Keratinocyte (primary cell): Measurements from ENCODE around the gene CCDC34. TPM values are rescaled to one million over a fixed set of nuclear protein-coding genes. Genes with fewer than 3 reads are reported as not detected.

ENCODE experiments used
- DNase-seq: peaks from one replicate; pipeline ENCODE4 v3.0.0-alpha.2; 2011; ENCODE audit warnings: low read depth, missing footprints, low spot score
- FAIRE-seq: peaks from 2 replicates; lab custom pipeline; 2011; peaks lifted over from hg19 to GRCh38; lab: Jason Lieb, UNC
- H2AFZ ChIP-seq: 2 replicates; pipeline ENCODE4 v1.6.0; 2012; ENCODE audit warnings: low read length, control low read depth, inconsistent platforms; ENCODE audit not compliant: control insufficient read depth
- H3K27ac ChIP-seq: 2 replicates; pipeline ENCODE4 v1.5.1; 2011; ENCODE audit warnings: low read length; ENCODE audit not compliant: control insufficient read depth, insufficient read depth
- H3K27me3 ChIP-seq: 3 replicates; pipeline ENCODE4 v1.6.0; 2011; ENCODE audit warnings: low read length; ENCODE audit not compliant: control insufficient read depth, insufficient read depth; ENCODE audit errors: extremely low read depth
- H3K36me3 ChIP-seq, 2 experiments: 2 replicates in 1 of 2; 3 replicates in 1 of 2; pipeline ENCODE4 v1.5.1; 2011; ENCODE audit warnings: low read length in 2 of 2, mild to moderate bottlenecking in 1 of 2; ENCODE audit not compliant: control insufficient read depth in 2 of 2, insufficient read depth in 2 of 2; ENCODE audit errors: extremely low read depth in 1 of 2
- H3K4me1 ChIP-seq: 3 replicates; pipeline ENCODE4 v1.5.1; 2011; ENCODE audit warnings: low read length; ENCODE audit not compliant: control insufficient read depth, insufficient read depth; ENCODE audit errors: extremely low read depth
- H3K4me2 ChIP-seq: 3 replicates; pipeline ENCODE4 v1.6.0; 2011; ENCODE audit warnings: low read depth, low read length; ENCODE audit not compliant: control insufficient read depth, insufficient read depth; ENCODE audit errors: extremely low read depth
- H3K4me3 ChIP-seq, 3 experiments: fragments of 200-600 bp in 1 of 3; sonication (generic) in 1 of 3; 2 replicates in 2 of 3; 3 replicates in 1 of 3; pipeline ENCODE4 v1.5.1; 2011 to 2016; ENCODE audit warnings: low read length in 3 of 3, mild to moderate bottlenecking in 3 of 3, control low read depth in 2 of 3, inconsistent platforms in 1 of 3, low read depth in 1 of 3, mixed read lengths in 1 of 3, mixed run types in 1 of 3, moderate library complexity in 1 of 3; ENCODE audit not compliant: control insufficient read depth in 2 of 3, insufficient read depth in 2 of 3; ENCODE audit errors: extremely low read depth in 1 of 3
- H3K79me2 ChIP-seq: 2 replicates; pipeline ENCODE4 v1.6.0; 2012; ENCODE audit warnings: low read length; ENCODE audit not compliant: control insufficient read depth, insufficient read depth
- H3K9ac ChIP-seq: 3 replicates; pipeline ENCODE4 v1.6.0; 2011; ENCODE audit warnings: low read length; ENCODE audit not compliant: control insufficient read depth, insufficient read depth; ENCODE audit errors: extremely low read depth
- H3K9me1 ChIP-seq: 3 replicates; pipeline ENCODE4 v1.6.0; 2011; ENCODE audit warnings: low read length; ENCODE audit not compliant: control insufficient read depth, insufficient read depth; ENCODE audit errors: extremely low read depth
- H3K9me3 ChIP-seq: 2 replicates; pipeline ENCODE4 v1.5.1; 2012; ENCODE audit warnings: low read depth, low read length; ENCODE audit not compliant: control insufficient read depth
- H4K20me1 ChIP-seq: 3 replicates; pipeline ENCODE4 v1.6.0; 2011; ENCODE audit warnings: low read length; ENCODE audit not compliant: control insufficient read depth, insufficient read depth; ENCODE audit errors: extremely low read depth
- EZH2 ChIP-seq: IDR thresholded peaks from one replicate; pipeline ENCODE4 v1.6.1; 2012; ENCODE audit warnings: inconsistent platforms, mild to moderate bottlenecking, low read length, moderate library complexity
- dilution Hi-C: fragments of 300-500 bp; cut with MboI; formaldehyde crosslinking; loops from one replicate; pipeline ENCODE4 v1.7.0; 2020; ENCODE audit warnings: low sequenced_read_pairs; ENCODE audit not compliant: extremely low pct_ligation_motif_present
- polyA plus RNA-seq, 5 experiments: library from polyadenylated mRNA; depleted of rRNA in 3 of 5; stranded (reverse) in 3 of 5; stranded (forward) in 1 of 5; unstranded in 1 of 5; fragments of >200 nt; gene quantifications; 1 replicate in 1 of 5; 2 replicates in 3 of 5; 3 replicates in 1 of 5; pipeline versions ENCODE4 v1.2.1 to v1.2.3, GENCODE V29; 2011 to 2012; ENCODE audit warnings: missing spikeins in 2 of 5, low read depth in 1 of 5, low replicate concordance in 1 of 5
- TF ChIP-seq, protein P1 (sequence below), 3 experiments: IDR thresholded peaks in 1 of 3; conservative IDR thresholded peaks in 1 of 3; optimal IDR thresholded peaks in 1 of 3; 2 replicates in 2 of 3; 3 replicates in 1 of 3; pipeline versions ENCODE3 to v1.5.1; 2011; ENCODE audit warnings: low read length in 3 of 3, mild to moderate bottlenecking in 3 of 3, moderate library complexity in 2 of 3, control low read depth in 1 of 3, inconsistent platforms in 1 of 3; ENCODE audit not compliant: insufficient read depth in 2 of 3; ENCODE audit errors: extremely low read depth in 1 of 3

CCDC34 gene
- polyA plus RNA-seq, 1 donor (not counting 4 experiments of a cell fraction or from before 2014, with no cell fraction given): 4.2 TPM

DNA sequence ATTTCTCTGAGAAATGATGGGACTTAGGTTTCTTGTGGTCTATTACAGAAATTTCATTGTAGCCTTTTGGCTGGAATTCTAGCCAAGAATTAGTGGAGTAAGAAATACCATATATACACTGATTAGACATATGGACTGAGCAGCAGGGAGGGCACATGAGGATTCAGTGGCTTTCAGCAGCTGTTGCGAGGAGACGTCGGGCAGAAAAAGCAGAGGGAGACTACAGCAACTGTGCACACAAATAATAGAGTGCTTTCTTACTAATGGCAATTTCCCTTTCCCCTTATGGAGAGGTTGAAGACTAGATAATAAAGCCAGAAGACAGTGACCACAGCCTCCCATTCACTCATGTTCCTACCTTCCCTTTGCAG lies 35.4 kb upstream of the CCDC34 start:
- H4K20me1 ChIP-seq: no peaks in the 10 kb centered on the region
- no peaks in the 10 kb centered on the region for H3K27me3 ChIP-seq
- peaks cover 62% of the 10 kb centered on the region for H3K4me1 ChIP-seq
- H3K36me3 ChIP-seq: peaks cover 0 to 3% of the 10 kb centered on the region in 2 experiments
- no peak overlapping the region for H2AFZ ChIP-seq
- H3K9ac ChIP-seq: no peak overlapping the region
- no peaks in the 10 kb centered on the region for H3K9me1 ChIP-seq
- no peak overlapping the region for H3K4me2 ChIP-seq
- no peaks in the 10 kb centered on the region for H3K9me3 ChIP-seq
- TF ChIP-seq, protein P1, sequence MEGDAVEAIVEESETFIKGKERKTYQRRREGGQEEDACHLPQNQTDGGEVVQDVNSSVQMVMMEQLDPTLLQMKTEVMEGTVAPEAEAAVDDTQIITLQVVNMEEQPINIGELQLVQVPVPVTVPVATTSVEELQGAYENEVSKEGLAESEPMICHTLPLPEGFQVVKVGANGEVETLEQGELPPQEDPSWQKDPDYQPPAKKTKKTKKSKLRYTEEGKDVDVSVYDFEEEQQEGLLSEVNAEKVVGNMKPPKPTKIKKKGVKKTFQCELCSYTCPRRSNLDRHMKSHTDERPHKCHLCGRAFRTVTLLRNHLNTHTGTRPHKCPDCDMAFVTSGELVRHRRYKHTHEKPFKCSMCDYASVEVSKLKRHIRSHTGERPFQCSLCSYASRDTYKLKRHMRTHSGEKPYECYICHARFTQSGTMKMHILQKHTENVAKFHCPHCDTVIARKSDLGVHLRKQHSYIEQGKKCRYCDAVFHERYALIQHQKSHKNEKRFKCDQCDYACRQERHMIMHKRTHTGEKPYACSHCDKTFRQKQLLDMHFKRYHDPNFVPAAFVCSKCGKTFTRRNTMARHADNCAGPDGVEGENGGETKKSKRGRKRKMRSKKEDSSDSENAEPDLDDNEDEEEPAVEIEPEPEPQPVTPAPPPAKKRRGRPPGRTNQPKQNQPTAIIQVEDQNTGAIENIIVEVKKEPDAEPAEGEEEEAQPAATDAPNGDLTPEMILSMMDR (optimal IDR thresholded peaks at IDR 0.05 in 1 of 3, IDR thresholded peaks at IDR 0.05 in 1 of 3, conservative IDR thresholded peaks at IDR 0.05 in 1 of 3; ENCODE audit: extremely low read depth in 1 of 3, insufficient read depth in 2 of 3, low read length in 3 of 3): no peak
- no peak for TF ChIP-seq EZH2
- dilution Hi-C loops: no loop called here
- DNase-seq: no peak
- peaks cover 51% of the 10 kb centered on the region for H3K79me2 ChIP-seq
- no peak for FAIRE-seq
- H3K4me3 ChIP-seq: no peak overlapping the region
- H3K27ac ChIP-seq: no peak overlapping the region

DNA sequence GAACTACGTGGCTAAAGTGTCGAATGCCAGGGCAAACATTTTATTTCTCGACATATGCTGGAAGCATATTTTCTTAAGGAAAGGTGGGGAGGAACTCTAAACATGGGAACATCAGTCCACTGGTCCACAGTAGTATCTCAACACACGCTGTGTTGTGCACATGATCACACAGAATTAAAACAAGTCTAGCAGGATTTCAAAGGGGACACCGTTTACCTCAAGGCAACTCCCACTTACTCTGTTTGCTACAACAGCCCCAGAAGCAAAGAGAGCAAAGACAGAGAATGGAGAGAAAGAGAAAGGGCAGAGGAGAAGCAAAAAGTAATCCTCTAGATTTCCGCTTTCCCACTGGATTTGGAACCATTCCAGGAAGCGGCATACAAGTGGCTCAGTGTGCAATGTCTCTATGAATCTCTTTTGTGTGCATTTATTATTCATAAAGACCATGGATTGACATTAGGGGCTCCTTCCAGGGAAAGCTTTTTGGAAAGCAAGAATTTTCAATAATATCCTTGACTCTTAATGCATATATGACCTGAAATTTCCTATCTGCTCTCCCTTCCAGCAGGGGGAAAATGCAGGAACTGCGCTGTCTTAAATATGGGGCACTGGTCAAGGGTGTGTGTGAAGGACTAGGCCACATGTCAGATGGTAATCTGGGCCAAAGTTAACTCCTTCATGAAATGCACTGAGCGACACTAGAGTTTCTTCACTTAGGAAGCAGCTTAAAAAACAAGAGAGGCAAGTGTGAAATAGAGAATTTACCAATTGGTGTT lies 34.8 kb upstream of the CCDC34 start:
- Histone ChIP-seq H3K9me1 (no peaks in the 10 kb centered on the region), H3K9ac (no peak overlapping the region), H3K27ac (no peak overlapping the region), H3K4me2 (peak overlapping the region; percentile 18), H3K79me2 (peaks cover 47% of the 10 kb centered on the region), H2AFZ (no peak overlapping the region), H3K4me3 (no peak overlapping the region), H3K27me3 (no peaks in the 10 kb centered on the region), H3K36me3 (peaks cover 0 to 2% of the 10 kb centered on the region in 2 experiments), H4K20me1 (no peaks in the 10 kb centered on the region), H3K9me3 (no peaks in the 10 kb centered on the region), H3K4me1 (peaks cover 67% of the 10 kb centered on the region)
- DNase-seq: no peak
- no peak for FAIRE-seq
- dilution Hi-C loops: no loop called here
- TF ChIP-seq, protein P1 (optimal IDR thresholded peaks at IDR 0.05 in 1 of 3, IDR thresholded peaks at IDR 0.05 in 1 of 3, conservative IDR thresholded peaks at IDR 0.05 in 1 of 3; ENCODE audit: extremely low read depth in 1 of 3, insufficient read depth in 2 of 3, low read length in 3 of 3): no peak
- TF ChIP-seq EZH2: no peak
